GM19351 (cell line): Measurements from ENCODE around the gene RAB8B.

Experiments
- ATAC-seq: cut with Tn5 transposase; IDR thresholded peaks from one replicate; pipeline ENCODE4 v1.9.1; 2021; ENCODE audit warnings: mild to moderate bottlenecking, moderate library complexity; ENCODE audit not compliant: unreplicated experiment

The RAB8B gene

GRCh38 chr15:63181648-63182047, 7.8 kb upstream of the RAB8B start:
- no peak for ATAC-seq

- ATAC-seq = no peak
Observed at GRCh38 chr15:63185206-63185605, 4.2 kb upstream of the RAB8B start.

DNA sequence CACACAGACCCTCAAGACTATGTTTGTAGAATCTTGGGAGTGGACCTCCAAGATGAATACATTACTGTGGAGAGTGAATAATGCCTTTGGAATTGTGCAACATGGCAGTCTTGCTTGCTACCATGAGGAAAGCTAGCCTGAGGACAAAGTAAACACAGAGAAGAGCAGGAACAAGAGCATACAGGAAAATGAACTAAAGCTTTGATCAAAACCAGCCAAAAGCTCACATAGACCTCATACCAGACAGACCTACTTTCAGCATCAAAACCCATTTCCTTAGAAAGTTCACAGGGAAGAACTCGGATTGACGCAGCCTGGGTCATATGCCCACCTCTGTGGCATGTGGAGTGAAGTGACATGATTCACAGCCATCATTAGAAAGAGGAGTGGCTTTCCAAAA, 3.3 kb upstream of the RAB8B start:
- ATAC-seq = no peak

GRCh38 chr15:63187589-63188226, 1.7 kb upstream of the RAB8B start:
- no peak for ATAC-seq

- ATAC-seq = no peak
Observed at GRCh38 chr15:63188247-63188925, 1.0 kb upstream of the RAB8B start.

DNA sequence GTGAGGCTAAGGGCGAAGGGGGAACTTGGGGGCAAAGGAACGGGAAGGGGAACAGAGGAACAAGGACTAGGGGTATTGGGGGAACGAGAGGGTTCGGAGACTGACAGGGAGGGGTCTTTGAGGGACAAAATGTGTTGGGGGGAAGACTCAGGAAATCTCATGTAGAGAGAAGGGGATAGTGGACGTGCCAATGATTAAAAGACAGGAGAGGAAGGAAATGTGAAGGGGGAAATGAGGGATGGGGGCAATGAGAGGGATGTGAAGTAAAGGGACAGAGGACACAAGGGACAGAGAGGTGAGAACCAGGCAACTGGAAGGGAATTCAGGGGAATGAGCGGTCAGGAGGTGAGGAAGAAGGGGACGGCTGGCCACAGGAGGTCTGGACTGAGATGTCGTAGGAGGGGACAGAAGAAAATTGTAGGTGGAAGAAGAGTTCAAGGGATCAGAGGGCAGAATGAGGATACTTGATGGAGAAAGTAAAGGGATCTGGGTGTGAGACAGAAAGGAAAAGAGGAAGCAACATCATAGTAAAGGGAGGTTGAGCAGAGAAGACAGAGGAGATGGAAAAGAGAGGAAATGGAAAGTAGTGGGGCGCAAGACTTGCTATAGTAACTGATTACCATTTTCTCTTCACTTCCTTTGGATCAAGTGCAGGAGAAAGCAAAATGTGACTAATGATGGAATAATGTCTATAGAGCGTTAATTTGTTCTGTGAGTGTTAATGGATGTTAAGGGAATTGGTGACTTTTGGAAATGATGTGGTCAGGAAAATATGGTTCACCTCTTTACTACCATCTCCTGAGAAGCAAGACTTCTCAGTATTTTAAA, 749 bp downstream of the RAB8B start:
- ATAC-seq = no peak

- no peak for ATAC-seq
Observed at GRCh38 chr15:63190769-63191649, 1.6 kb downstream of the RAB8B start.

DNA sequence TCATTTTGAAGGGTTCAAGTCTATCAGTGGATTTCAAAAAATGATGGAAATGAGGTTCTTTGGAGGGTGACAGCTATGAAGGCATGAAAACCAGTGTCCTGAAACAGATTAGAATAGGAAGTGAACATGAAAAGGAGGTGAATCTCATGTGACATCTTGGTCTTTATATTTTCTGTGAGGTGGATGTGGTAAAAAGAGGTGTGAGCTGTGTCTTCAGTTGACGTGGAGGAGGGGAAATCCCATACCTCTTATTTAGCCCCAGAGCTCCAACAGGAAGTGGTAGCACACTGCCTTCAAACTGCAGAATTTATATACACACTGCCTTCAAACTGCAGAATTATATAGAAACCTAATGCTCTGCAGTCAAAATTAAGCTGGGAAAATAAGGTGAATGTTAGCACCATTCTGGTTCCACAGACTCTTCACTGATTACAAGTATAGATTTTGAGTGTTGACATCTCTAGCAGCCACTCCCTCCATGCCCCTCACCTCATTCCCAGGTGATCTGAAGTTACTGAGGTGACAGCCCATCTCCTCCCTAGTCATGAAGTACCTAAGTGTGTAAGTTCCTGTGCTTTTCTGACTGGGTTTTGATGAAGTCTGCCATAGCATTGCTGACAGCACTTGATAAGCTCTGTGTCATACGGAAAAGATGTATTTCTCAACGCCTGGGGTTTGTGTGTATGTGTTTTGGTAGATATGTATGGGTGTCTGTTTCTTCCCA, 2.7 kb downstream of the RAB8B start:
- ATAC-seq = peak; percentile 44

GRCh38 chr15:63192619-63193206, 3.3 kb downstream of the RAB8B start:
- ATAC-seq = no peak

DNA sequence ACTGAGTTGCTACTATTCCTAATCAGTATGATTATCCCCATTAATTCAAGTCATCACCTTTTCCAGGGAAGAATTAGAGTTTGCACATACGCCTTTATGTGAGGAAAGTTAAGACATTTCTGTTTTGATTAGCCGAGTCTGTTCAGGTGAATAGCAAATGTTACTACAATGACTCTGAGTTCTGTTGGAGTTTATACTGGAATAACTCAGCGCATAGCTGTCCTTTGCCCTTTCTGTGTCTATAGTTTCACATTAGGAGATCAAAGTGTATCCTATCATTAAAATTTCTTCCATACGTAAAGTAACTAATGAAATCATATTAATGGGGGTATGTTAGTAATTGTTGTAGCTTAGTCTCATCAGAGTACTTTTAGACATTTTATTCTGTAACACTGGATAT, 4.9 kb downstream of the RAB8B start:
- no peak for ATAC-seq

GRCh38 chr15:63194880-63195568, 5.6 kb downstream of the RAB8B start:
- ATAC-seq = no peak

DNA sequence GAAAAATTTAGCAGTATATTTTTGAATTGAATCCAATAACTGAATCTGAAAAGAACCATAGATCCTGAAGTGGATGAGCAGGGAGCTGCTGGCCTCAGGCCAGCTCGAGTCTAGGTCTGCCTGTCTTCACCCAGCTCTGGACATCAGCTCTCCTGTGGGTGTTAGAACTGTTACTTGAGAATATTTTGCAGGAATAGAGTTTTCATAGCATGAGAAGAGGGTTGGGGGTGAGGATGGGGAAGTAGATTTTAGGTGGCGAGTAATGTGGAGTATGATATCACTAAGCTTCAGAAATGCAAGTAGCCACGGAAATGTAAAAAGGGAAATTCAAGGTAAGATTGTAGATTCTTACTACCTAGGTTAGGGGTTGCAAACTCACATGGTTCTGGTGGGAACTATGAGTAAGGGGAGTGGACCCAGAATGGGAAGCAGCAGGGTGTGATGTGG, 6.2 kb downstream of the RAB8B start:
- ATAC-seq = no peak

DNA sequence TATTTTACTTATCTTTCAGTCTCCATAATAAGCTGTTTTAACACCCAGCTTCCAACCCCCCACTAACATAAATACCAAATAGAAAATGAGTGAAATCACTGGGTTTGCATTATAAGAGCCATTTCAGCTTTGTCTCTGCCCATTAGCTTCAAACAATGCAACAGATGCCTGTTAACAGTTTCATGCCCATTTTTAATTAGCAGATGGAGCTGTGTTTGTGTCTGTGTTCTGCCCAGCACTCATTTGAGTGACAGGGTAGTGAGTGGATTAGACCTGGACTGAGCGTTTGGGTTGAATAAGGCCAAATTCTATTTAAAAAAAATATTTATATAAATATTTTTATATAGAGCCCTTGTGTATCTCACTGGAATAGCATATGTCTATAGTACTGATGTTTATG, 7.4 kb downstream of the RAB8B start:
- no peak for ATAC-seq

GRCh38 chr15:63197626-63198025, 8.2 kb downstream of the RAB8B start:
- no peak for ATAC-seq

DNA sequence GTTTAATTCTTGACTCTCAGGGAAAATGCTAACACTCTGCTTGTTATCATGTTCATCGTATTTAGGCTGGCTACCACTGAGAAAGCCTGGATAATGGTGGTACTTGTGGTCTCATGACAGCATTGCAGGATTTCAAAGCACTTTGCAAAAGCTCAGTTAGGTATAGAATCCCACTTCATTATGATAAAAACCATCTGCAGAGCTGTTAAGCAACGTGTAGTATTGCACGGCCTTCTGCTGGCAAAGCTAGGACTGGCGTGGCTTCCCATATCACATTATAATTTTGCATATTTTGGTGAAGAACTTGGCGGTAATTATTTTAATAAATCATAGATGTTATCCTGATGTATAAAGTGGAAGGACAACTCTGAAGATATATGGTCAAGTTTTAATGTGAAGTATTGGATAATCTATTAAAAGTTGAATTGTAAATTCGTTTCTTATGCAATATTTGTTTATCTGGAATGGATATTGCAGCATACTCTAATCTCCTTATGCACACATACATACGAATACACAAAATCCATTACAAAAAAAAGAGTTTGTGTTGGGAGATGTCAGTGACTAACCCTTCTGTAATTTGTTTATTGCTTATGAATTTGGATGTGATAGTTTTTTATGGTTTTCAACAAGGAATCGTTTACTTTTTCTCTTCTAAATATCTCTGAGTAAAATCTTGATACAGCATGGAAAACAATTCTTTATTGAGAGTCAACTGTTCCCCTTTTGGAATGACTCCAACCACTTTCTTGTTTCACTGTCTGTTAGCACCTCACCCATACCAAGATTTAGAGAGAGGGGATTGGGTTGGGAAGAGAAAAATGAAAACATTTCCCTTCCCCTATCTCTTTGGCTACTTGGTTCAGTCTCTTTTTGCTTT, 9.2 kb downstream of the RAB8B start:
- ATAC-seq = no peak

GRCh38 chr15:63200464-63201249, 11.3 kb downstream of the RAB8B start:
- no peak for ATAC-seq

- ATAC-seq = no peak
Observed at GRCh38 chr15:63202861-63203260, 13.5 kb downstream of the RAB8B start.
